Gastroesophageal sphincter (tissue), 3 donors: ENCODE results near the gene CORO2B.

Experiments used
- POLR2A ChIP-seq, 2 donors: fragments of 450-650 bp; IDR thresholded peaks; one replicate each; pipeline ENCODE4 v1.6.1; 2017; ENCODE audit warnings: antibody characterized with exemption in 2 of 2, mild to moderate bottlenecking in 2 of 2, moderate library complexity in 1 of 2
- TF ChIP-seq, protein P1 (sequence below), 4 experiments: fragments of 200-600 bp in 2 of 4; fragments of 450-650 bp in 2 of 4; sonication (generic) in 1 of 4; IDR thresholded peaks; one replicate each; pipeline ENCODE4 v1.5.1; 2017 to 2019; ENCODE audit warnings: antibody characterized with exemption in 4 of 4, mild to moderate bottlenecking in 2 of 4, moderate library complexity in 2 of 4

DNA sequence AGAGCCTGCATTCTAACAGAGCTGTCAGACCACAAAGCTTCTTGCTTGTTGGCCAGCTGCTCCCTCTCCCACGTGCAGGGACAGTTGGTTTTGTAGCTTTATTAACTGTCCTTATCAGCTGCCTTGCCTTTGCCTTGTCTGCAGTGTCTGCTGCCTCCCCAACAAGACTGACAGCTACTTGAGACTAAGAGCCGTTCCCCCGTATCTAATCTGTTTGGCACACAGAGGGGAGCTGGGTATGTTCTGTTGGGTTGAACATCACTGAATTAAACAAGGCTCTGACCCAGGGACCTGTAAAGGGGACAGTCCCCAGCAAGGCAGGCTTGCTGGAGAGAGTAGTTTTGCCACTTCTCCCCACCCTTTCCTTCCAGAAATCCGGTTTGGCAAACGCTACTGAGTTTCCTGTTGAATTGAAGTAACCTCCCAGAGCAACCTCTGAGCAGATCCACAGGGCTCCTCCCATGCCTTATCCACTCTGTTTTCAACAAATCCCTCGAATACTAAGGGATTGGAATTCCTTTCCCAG, 125.8 kb downstream of the CORO2B start:
- TF ChIP-seq, protein P1, sequence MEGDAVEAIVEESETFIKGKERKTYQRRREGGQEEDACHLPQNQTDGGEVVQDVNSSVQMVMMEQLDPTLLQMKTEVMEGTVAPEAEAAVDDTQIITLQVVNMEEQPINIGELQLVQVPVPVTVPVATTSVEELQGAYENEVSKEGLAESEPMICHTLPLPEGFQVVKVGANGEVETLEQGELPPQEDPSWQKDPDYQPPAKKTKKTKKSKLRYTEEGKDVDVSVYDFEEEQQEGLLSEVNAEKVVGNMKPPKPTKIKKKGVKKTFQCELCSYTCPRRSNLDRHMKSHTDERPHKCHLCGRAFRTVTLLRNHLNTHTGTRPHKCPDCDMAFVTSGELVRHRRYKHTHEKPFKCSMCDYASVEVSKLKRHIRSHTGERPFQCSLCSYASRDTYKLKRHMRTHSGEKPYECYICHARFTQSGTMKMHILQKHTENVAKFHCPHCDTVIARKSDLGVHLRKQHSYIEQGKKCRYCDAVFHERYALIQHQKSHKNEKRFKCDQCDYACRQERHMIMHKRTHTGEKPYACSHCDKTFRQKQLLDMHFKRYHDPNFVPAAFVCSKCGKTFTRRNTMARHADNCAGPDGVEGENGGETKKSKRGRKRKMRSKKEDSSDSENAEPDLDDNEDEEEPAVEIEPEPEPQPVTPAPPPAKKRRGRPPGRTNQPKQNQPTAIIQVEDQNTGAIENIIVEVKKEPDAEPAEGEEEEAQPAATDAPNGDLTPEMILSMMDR (IDR thresholded peaks at IDR 0.05): no peak
- no peak for TF ChIP-seq POLR2A (IDR thresholded peaks at IDR 0.05)
